HUES48 (cell line): ENCODE measurements around the gene TARS3.
"Not testable (repeated sequence)": the region's sequence is repeated elsewhere in the genome, so short reads cannot be mapped to it uniquely, and the experiment has no call there.

ENCODE experiments used
- H3K27ac ChIP-seq: one replicate; pipeline ENCODE4 v1.7.0; 2013; ENCODE audit warnings: low read depth, low read length, inconsistent platforms
- H3K27me3 ChIP-seq: 2 replicates; pipeline ENCODE4 v1.6.1; 2013; ENCODE audit warnings: mild to moderate bottlenecking, low read length; ENCODE audit not compliant: control insufficient read depth, insufficient read depth
- H3K36me3 ChIP-seq: 2 replicates; pipeline ENCODE4 v1.6.1; 2013; ENCODE audit warnings: low read length; ENCODE audit not compliant: control insufficient read depth, insufficient read depth
- H3K4me1 ChIP-seq: 2 replicates; pipeline ENCODE4 v1.6.1; 2013; ENCODE audit warnings: mild to moderate bottlenecking, low read length; ENCODE audit not compliant: control insufficient read depth, insufficient read depth
- H3K4me3 ChIP-seq: 2 replicates; pipeline ENCODE4 v1.5.1; 2013; ENCODE audit warnings: mild to moderate bottlenecking, low read depth, low read length
- H3K9ac ChIP-seq: 2 replicates; pipeline ENCODE4 v1.6.1; 2013; ENCODE audit warnings: mild to moderate bottlenecking, low read depth, low read length, moderate library complexity
- H3K9me3 ChIP-seq: 2 replicates; pipeline ENCODE4 v1.6.1; 2013; ENCODE audit warnings: low read length; ENCODE audit not compliant: control insufficient read depth, insufficient read depth

Gene TARS3

GRCh38 chr15:101654624-101655337 lies 69.5 kb downstream of the TARS3 start:
- H3K27ac ChIP-seq, H3K36me3 ChIP-seq, H3K9me3 ChIP-seq, H3K9ac ChIP-seq, H3K27me3 ChIP-seq, H3K4me3 ChIP-seq, H3K4me1 ChIP-seq: not testable (repeated sequence)

GRCh38 chr15:101654171-101654570 lies 70.1 kb downstream of the TARS3 start:
- H3K4me3 ChIP-seq = no peak overlapping the region
- no peaks in the 10 kb centered on the region for H3K27me3 ChIP-seq
- no peak overlapping the region for H3K9ac ChIP-seq
- H3K27ac ChIP-seq = no peak overlapping the region
- H3K9me3 ChIP-seq = 0 out of 2 replicates have a peak, but pooled peaks cover 3% of the 10 kb centered on the region
- H3K36me3 ChIP-seq = peaks cover 13% of the 10 kb centered on the region
- 0 out of 2 replicates have a peak, but pooled peaks cover 3% of the 10 kb centered on the region for H3K4me1 ChIP-seq

- Histone ChIP-seq H3K4me3 (peak overlapping the region; percentile 93), H3K9me3 (0 out of 2 replicates have a peak, but pooled peaks cover 3% of the 10 kb centered on the region), H3K27ac (peak overlapping the region; percentile 87), H3K4me1 (0 out of 2 replicates have a peak, but pooled peaks cover 3% of the 10 kb centered on the region), H3K9ac (peak overlapping the region; percentile 77), H3K27me3 (no peaks in the 10 kb centered on the region), H3K36me3 (peaks cover 26% of the 10 kb centered on the region)
These were observed 71.4 kb downstream of the TARS3 start for GRCh38 chr15:101652786-101653430.

- Histone ChIP-seq H3K4me1 (0 out of 2 replicates have a peak, but pooled peaks cover 3% of the 10 kb centered on the region), H3K4me3 (peak within 1 kb of the TSS; percentile 93), H3K9me3 (0 out of 2 replicates have a peak, but pooled peaks cover 3% of the 10 kb centered on the region), H3K27ac (peak within 1 kb of the TSS; percentile 87), H3K36me3 (peaks cover 32% of the 10 kb centered on the region), H3K27me3 (no peaks in the 10 kb centered on the region), H3K9ac (peak within 1 kb of the TSS; percentile 77)
These were observed 72.0 kb downstream of the TARS3 start, which contains the start of gene TM2D3 for GRCh38 chr15:101652098-101652785. Gene TM2D3 (minus strand): TSS chr15:101652381. CDS start chr15:101652361, 20 bp downstream.

- 0 out of 2 replicates have a peak, but pooled peaks cover 3% of the 10 kb centered on the region for H3K4me1 ChIP-seq
- no peaks in the 10 kb centered on the region for H3K27me3 ChIP-seq
- H3K9ac ChIP-seq = peak overlapping the region; percentile 66
- 0 out of 2 replicates have a peak, but pooled peaks cover 3% of the 10 kb centered on the region for H3K9me3 ChIP-seq
- peaks cover 38% of the 10 kb centered on the region for H3K36me3 ChIP-seq
- H3K27ac ChIP-seq = peak overlapping the region; percentile 87
- H3K4me3 ChIP-seq = peak overlapping the region; percentile 93
These were observed 72.6 kb downstream of the TARS3 start for GRCh38 chr15:101651554-101652097.

GRCh38 chr15:101650145-101650544 lies 74.1 kb downstream of the TARS3 start:
- no peak overlapping the region for H3K27ac ChIP-seq
- no peaks in the 10 kb centered on the region for H3K9me3 ChIP-seq
- H3K4me1 ChIP-seq = 0 out of 2 replicates have a peak, but pooled peaks cover 3% of the 10 kb centered on the region
- H3K4me3 ChIP-seq = no peak overlapping the region
- peaks cover 48% of the 10 kb centered on the region for H3K36me3 ChIP-seq
- no peaks in the 10 kb centered on the region for H3K27me3 ChIP-seq
- no peak overlapping the region for H3K9ac ChIP-seq

- no peaks in the 10 kb centered on the region for H3K27me3 ChIP-seq
- no peaks in the 10 kb centered on the region for H3K9me3 ChIP-seq
- H3K36me3 ChIP-seq = peaks cover 65% of the 10 kb centered on the region
- no peak overlapping the region for H3K27ac ChIP-seq
- no peak overlapping the region for H3K4me3 ChIP-seq
- H3K9ac ChIP-seq = no peak overlapping the region
- H3K4me1 ChIP-seq = 0 out of 2 replicates have a peak, but pooled peaks cover 3% of the 10 kb centered on the region
These were observed 75.9 kb downstream of the TARS3 start for GRCh38 chr15:101648356-101648755.

- H3K27me3 ChIP-seq = no peaks in the 10 kb centered on the region
- 0 out of 2 replicates have a peak, but pooled peaks cover 3% of the 10 kb centered on the region for H3K4me1 ChIP-seq
- H3K9ac ChIP-seq = no peak overlapping the region
- no peak overlapping the region for H3K4me3 ChIP-seq
- no peak overlapping the region for H3K27ac ChIP-seq
- H3K9me3 ChIP-seq = no peaks in the 10 kb centered on the region
- peaks cover 74% of the 10 kb centered on the region for H3K36me3 ChIP-seq
These were observed 77.0 kb downstream of the TARS3 start for GRCh38 chr15:101647251-101647650.

GRCh38 chr15:101646672-101647071 lies 77.6 kb downstream of the TARS3 start:
- no peak overlapping the region for H3K4me3 ChIP-seq
- H3K9me3 ChIP-seq = no peaks in the 10 kb centered on the region
- H3K36me3 ChIP-seq = peaks cover 80% of the 10 kb centered on the region
- H3K9ac ChIP-seq = no peak overlapping the region
- no peaks in the 10 kb centered on the region for H3K27me3 ChIP-seq
- no peak overlapping the region for H3K27ac ChIP-seq
- 0 out of 2 replicates have a peak, but pooled peaks cover 3% of the 10 kb centered on the region for H3K4me1 ChIP-seq

GRCh38 chr15:101642361-101642760 lies 81.9 kb downstream of the TARS3 start:
- no peaks in the 10 kb centered on the region for H3K9me3 ChIP-seq
- peaks cover 7% of the 10 kb centered on the region for H3K4me1 ChIP-seq
- H3K4me3 ChIP-seq = no peak overlapping the region
- H3K9ac ChIP-seq = no peak overlapping the region
- peaks cover 70% of the 10 kb centered on the region for H3K36me3 ChIP-seq
- peak overlapping the region; percentile 1 for H3K27ac ChIP-seq
- no peaks in the 10 kb centered on the region for H3K27me3 ChIP-seq
